ENCODE measurements around the gene ANGPTL1.

ANGPTL1 gene

DNA sequence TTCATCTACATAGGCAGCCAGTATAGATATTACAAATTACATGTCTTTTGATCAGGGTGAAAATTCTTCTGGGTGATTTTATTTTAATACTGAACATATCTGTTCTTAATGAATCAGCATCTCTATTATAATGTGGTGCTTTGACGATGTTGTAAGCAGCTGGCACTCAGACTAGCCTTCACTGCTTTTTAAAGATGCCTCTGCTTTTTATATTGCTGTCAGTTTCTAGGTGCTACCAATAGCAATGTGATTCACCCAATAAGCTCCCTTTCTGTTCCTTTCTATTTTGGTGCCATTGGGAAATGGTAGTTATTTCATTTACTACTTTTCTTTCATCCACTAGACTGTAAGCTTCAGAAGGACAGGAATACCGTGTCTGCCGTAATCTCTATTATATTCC, 11.1 kb upstream of the ANGPTL1 start:
- DNase-seq (ENCODE audit: low read depth), result no peak

DNA sequence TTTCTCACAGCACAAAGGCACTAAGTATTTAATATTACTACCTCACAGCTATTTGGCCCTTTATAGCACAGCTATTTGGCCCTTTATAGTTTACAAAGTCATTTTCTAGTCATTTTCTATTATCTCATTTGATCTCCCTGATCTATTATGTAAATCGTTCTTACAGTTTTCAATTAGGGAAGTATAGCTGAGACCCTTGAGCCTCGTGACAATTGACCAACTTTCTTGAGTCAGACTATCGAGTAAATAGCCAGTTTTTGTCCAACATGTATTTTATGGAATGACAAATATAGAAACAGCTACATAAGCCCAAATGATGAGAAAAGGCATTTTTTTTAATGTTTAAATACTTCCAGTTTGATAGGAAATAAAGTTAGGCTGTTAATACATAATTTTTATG, 7.0 kb upstream of the ANGPTL1 start:
- DNase-seq (ENCODE audit: low read depth), result no peak
- no peak for TF ChIP-seq CTCF (IDR thresholded peaks at IDR 0.05; ENCODE audit: insufficient read depth, low read depth, low read length, missing control alignments)
- H3K4me3 ChIP-seq (ENCODE audit: low read length), result no peak overlapping the region

More for the DNA sequence above, 11.1 kb upstream of the ANGPTL1 start:
- no peak for TF ChIP-seq CTCF (IDR thresholded peaks at IDR 0.05; ENCODE audit: insufficient read depth, low read depth, low read length, missing control alignments)
- no peak overlapping the region for H3K4me3 ChIP-seq (ENCODE audit: low read length)

DNA sequence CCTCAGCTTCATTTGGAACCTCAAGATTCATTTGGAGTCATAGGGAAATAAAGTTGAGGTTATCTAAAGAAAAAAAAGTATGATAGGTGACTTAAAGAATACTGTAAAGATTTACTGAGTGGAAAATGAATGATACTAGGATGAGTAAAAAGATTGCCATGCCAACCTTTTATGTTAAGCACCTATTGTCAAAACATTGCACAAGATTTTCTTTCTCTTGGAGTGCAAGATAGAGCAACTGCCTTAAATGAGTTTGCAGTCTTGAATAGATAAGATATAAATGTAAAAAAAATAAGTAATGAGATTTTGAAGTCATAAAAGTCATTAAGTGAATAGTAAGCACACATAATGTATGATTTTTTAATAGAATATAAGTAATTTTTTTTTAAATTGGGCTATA, 5.1 kb upstream of the ANGPTL1 start:
- peak; percentile 21 for DNase-seq (ENCODE audit: low read depth)
- H3K4me3 ChIP-seq (ENCODE audit: low read length), result no peak overlapping the region
- TF ChIP-seq CTCF (IDR thresholded peaks at IDR 0.05; ENCODE audit: insufficient read depth, low read depth, low read length, missing control alignments), result no peak

GRCh38 chr1:178874966-178875365, 4.1 kb upstream of the ANGPTL1 start:
- no peak for TF ChIP-seq CTCF (IDR thresholded peaks at IDR 0.05; ENCODE audit: insufficient read depth, low read depth, low read length, missing control alignments)
- H3K4me3 ChIP-seq (ENCODE audit: low read length), result no peak overlapping the region
- no peak for DNase-seq (ENCODE audit: low read depth)

DNA sequence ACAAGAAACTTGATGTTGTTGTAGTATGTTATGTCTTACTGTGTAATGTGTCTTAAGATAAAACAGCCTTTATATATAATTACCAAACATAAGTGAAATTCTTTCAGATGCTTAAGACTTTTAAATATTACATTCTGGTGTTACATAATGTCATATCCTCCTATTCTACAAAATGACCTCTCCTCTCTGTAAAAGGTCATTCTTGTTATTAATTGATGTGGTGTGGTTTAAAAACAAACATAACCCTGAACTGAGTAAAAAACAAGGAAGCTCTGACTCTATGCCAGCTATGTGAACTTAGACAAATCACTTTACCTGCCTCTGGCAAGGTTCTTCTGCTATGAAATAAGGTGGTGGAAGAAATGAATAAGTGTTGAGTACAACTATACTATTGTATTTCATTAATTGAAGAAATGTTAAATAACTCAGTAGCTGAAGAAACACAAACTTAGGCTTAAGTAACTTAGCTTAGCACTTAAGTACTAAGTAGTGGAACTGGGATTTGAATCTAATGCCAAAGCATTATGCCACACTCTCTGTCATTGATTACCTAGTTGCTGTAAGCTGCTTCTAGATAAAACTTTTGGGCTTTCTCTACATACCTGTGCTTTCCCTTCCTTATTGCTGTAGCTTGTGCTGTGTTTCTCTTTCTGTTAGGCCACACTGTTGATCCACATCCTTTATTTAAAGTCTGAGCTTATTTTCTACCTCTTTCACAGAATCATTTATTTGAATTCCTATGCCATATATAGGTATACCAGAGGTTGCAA, 859 bp upstream of the ANGPTL1 start:
- TF ChIP-seq CTCF (IDR thresholded peaks at IDR 0.05; ENCODE audit: insufficient read depth, low read depth, low read length, missing control alignments), result no peak

GRCh38 chr1:178870221-178870620, 656 bp downstream of the ANGPTL1 start:
- DNase-seq (ENCODE audit: low read depth), result no peak
- TF ChIP-seq CTCF (IDR thresholded peaks at IDR 0.05; ENCODE audit: insufficient read depth, low read depth, low read length, missing control alignments), result no peak
- H3K4me3 ChIP-seq (ENCODE audit: low read length), result no peak overlapping the region

More for the DNA sequence above, 859 bp upstream of the ANGPTL1 start:
- no peak overlapping the region for H3K4me3 ChIP-seq (ENCODE audit: low read length)
- DNase-seq (ENCODE audit: low read depth), result no peak

Measured in epithelial cell of esophagus (primary cell).